Loucy (cell line): ENCODE measurements around the gene CAMK2A.

Experiments used
- EZH2phosphoT487 ChIP-seq: fragments of 200-600 bp; IDR thresholded peaks from 2 replicates; pipeline ENCODE4 v1.6.1; 2018; ENCODE audit warnings: antibody characterized with exemption, mild to moderate bottlenecking, moderate library complexity, borderline replicate concordance
- TF ChIP-seq, protein P1 (sequence below): fragments of 200-600 bp; sonication (generic); conservative IDR thresholded peaks from 2 replicates; pipeline ENCODE4 v1.5.1; 2014; ENCODE audit warnings: mild to moderate bottlenecking, antibody characterized with exemption, low read length

DNA sequence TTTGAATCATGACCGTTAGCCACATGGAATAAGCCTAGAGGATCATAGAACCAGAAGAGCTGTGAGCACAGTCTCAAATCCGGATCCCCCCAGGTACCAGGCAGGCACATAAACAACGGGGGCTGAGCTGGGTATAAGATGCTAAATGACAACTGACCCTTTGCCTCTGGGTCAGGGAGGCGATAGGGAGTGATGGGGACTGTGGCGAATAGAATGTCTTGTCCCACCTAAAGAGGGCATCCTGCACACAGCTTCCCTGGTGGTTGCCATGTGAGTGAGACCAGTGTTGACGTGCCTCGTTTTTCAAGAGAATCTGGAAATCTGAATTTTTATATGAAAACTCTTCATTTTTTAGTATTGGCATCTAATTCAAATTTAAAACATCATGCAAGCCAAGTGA lies 66.1 kb downstream of the CAMK2A start:
- TF ChIP-seq, protein P1, sequence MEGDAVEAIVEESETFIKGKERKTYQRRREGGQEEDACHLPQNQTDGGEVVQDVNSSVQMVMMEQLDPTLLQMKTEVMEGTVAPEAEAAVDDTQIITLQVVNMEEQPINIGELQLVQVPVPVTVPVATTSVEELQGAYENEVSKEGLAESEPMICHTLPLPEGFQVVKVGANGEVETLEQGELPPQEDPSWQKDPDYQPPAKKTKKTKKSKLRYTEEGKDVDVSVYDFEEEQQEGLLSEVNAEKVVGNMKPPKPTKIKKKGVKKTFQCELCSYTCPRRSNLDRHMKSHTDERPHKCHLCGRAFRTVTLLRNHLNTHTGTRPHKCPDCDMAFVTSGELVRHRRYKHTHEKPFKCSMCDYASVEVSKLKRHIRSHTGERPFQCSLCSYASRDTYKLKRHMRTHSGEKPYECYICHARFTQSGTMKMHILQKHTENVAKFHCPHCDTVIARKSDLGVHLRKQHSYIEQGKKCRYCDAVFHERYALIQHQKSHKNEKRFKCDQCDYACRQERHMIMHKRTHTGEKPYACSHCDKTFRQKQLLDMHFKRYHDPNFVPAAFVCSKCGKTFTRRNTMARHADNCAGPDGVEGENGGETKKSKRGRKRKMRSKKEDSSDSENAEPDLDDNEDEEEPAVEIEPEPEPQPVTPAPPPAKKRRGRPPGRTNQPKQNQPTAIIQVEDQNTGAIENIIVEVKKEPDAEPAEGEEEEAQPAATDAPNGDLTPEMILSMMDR, result no peak
- TF ChIP-seq EZH2phosphoT487, result no peak
